ENCODE results near the gene CUEDC2. TPM values are rescaled to one million over a fixed set of nuclear protein-coding genes. Genes with fewer than 3 reads are reported as not detected.

CUEDC2 gene
- total and polyA plus RNA-seq, 4 donors, result 40.6 to 80.2 (median 51.8) TPM

GRCh38 chr10:102470579-102471546 lies 38.5 kb upstream of the CUEDC2 start:
- no peaks in the 10 kb centered on the region for H3K27me3 ChIP-seq (ENCODE audit: control insufficient read depth in 1 of 2, insufficient read depth in 2 of 2, low read length in 1 of 2)
- no peak overlapping the region for H3K4me3 ChIP-seq (ENCODE audit: low read length in 2 of 2)
- no peaks in the 10 kb centered on the region for H3K36me3 ChIP-seq (ENCODE audit: control insufficient read depth in 1 of 2, insufficient read depth in 2 of 2, low read length in 1 of 2)
- no peak for DNase-seq
- intact Hi-C loops (cut with DNase I), result no loop called here
- no peak overlapping the region for H3K27ac ChIP-seq (ENCODE audit: low read depth in 1 of 2, low read length in 2 of 2)
- no peaks in the 10 kb centered on the region for H3K4me1 ChIP-seq (ENCODE audit: control insufficient read depth in 1 of 2, insufficient read depth in 2 of 2, low read length in 2 of 2)
- WGBS, 2 donors, result 92 to 93% methylated on average over 35 to 36 of the region's 36 CpGs
- H3K9me3 ChIP-seq (ENCODE audit: control insufficient read depth, low read length), result no peaks in the 10 kb centered on the region
- no peak for ATAC-seq (ENCODE audit: low FRiP score)

DNA sequence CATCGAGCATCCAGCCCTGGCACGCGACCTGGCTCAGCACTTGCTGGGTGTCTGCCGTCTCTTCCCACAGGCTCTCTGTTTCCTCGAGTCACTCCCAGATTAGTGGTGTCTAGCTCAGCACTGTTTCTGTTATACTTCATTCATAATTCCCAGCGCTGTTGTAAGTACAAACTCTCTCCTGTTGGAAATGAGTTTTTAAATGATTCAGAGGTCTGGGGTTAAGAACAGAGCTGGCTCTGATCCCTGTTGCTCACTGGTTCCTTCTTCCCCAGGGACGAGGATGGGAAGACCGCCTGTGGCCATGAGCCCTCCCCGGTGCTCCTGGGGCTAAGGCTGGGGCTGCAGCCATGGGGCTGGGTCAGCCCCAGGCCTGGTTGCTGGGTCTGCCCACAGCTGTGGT lies 36.3 kb upstream of the CUEDC2 start:
- Histone ChIP-seq H3K4me3 (ENCODE audit: low read length in 2 of 2) (no peak overlapping the region), H3K4me1 (ENCODE audit: control insufficient read depth in 1 of 2, insufficient read depth in 2 of 2, low read length in 2 of 2) (no peaks in the 10 kb centered on the region), H3K9me3 (ENCODE audit: control insufficient read depth, low read length) (no peaks in the 10 kb centered on the region), H3K27ac (ENCODE audit: low read depth in 1 of 2, low read length in 2 of 2) (no peak overlapping the region), H3K36me3 (ENCODE audit: control insufficient read depth in 1 of 2, insufficient read depth in 2 of 2, low read length in 1 of 2) (no peaks in the 10 kb centered on the region), H3K27me3 (ENCODE audit: control insufficient read depth in 1 of 2, insufficient read depth in 2 of 2, low read length in 1 of 2) (no peaks in the 10 kb centered on the region)
- 49 to 65% methylated on average over 9 of the region's 9 CpGs for WGBS, 2 donors
- DNase-seq, result no peak
- intact Hi-C loops (cut with DNase I), result no loop called here
- no peak for ATAC-seq (ENCODE audit: low FRiP score)

- Histone ChIP-seq H3K4me3 (ENCODE audit: low read length in 2 of 2) (no peak overlapping the region), H3K9me3 (ENCODE audit: control insufficient read depth, low read length) (no peaks in the 10 kb centered on the region), H3K27ac (ENCODE audit: low read depth in 1 of 2, low read length in 2 of 2) (no peak overlapping the region), H3K4me1 (ENCODE audit: control insufficient read depth in 1 of 2, insufficient read depth in 2 of 2, low read length in 2 of 2) (no peaks in the 10 kb centered on the region), H3K36me3 (ENCODE audit: control insufficient read depth in 1 of 2, insufficient read depth in 2 of 2, low read length in 1 of 2) (no peaks in the 10 kb centered on the region), H3K27me3 (ENCODE audit: control insufficient read depth in 1 of 2, insufficient read depth in 2 of 2, low read length in 1 of 2) (no peaks in the 10 kb centered on the region)
- DNase-seq (no peak), ATAC-seq (ENCODE audit: low FRiP score) (no peak)
- 58 to 71% methylated on average over 6 of the region's 6 CpGs for WGBS, 2 donors
- intact Hi-C loops (cut with DNase I), result no loop called here
Measured at GRCh38 chr10:102467971-102468438, 35.6 kb upstream of the CUEDC2 start.

GRCh38 chr10:102467318-102467717 lies 34.9 kb upstream of the CUEDC2 start:
- H3K9me3 ChIP-seq (ENCODE audit: control insufficient read depth, low read length), result no peaks in the 10 kb centered on the region
- no peak overlapping the region for H3K4me3 ChIP-seq (ENCODE audit: low read length in 2 of 2)
- no peaks in the 10 kb centered on the region for H3K36me3 ChIP-seq (ENCODE audit: control insufficient read depth in 1 of 2, insufficient read depth in 2 of 2, low read length in 1 of 2)
- ATAC-seq (ENCODE audit: low FRiP score) (no peak), DNase-seq (no peak)
- 73 to 93% methylated on average over 6 of the region's 6 CpGs for WGBS, 2 donors
- intact Hi-C loops (cut with DNase I), result no loop called here
- H3K4me1 ChIP-seq (ENCODE audit: control insufficient read depth in 1 of 2, insufficient read depth in 2 of 2, low read length in 2 of 2), result no peaks in the 10 kb centered on the region
- H3K27ac ChIP-seq (ENCODE audit: low read depth in 1 of 2, low read length in 2 of 2), result no peak overlapping the region
- no peaks in the 10 kb centered on the region for H3K27me3 ChIP-seq (ENCODE audit: control insufficient read depth in 1 of 2, insufficient read depth in 2 of 2, low read length in 1 of 2)

- Histone ChIP-seq H3K27me3 (ENCODE audit: control insufficient read depth in 1 of 2, insufficient read depth in 2 of 2, low read length in 1 of 2) (no peaks in the 10 kb centered on the region), H3K9me3 (ENCODE audit: control insufficient read depth, low read length) (no peaks in the 10 kb centered on the region), H3K4me1 (ENCODE audit: control insufficient read depth in 1 of 2, insufficient read depth in 2 of 2, low read length in 2 of 2) (no peaks in the 10 kb centered on the region), H3K27ac (ENCODE audit: low read depth in 1 of 2, low read length in 2 of 2) (no peak overlapping the region), H3K36me3 (ENCODE audit: control insufficient read depth in 1 of 2, insufficient read depth in 2 of 2, low read length in 1 of 2) (no peaks in the 10 kb centered on the region), H3K4me3 (ENCODE audit: low read length in 2 of 2) (no peak overlapping the region)
- ATAC-seq (ENCODE audit: low FRiP score) (no peak), DNase-seq (no peak)
- WGBS, 2 donors, result 45 to 54% methylated on average over 3 of the region's 3 CpGs
- intact Hi-C loops (cut with DNase I), result no loop called here
Measured at GRCh38 chr10:102465466-102465865, 33.1 kb upstream of the CUEDC2 start.

- ATAC-seq (ENCODE audit: low FRiP score) (no peak), DNase-seq (no peak)
- Histone ChIP-seq H3K9me3 (ENCODE audit: control insufficient read depth, low read length) (no peaks in the 10 kb centered on the region), H3K36me3 (ENCODE audit: control insufficient read depth in 1 of 2, insufficient read depth in 2 of 2, low read length in 1 of 2) (no peaks in the 10 kb centered on the region), H3K27ac (ENCODE audit: low read depth in 1 of 2, low read length in 2 of 2) (no peak overlapping the region), H3K27me3 (ENCODE audit: control insufficient read depth in 1 of 2, insufficient read depth in 2 of 2, low read length in 1 of 2) (no peaks in the 10 kb centered on the region), H3K4me3 (ENCODE audit: low read length in 2 of 2) (no peak overlapping the region), H3K4me1 (ENCODE audit: control insufficient read depth in 1 of 2, insufficient read depth in 2 of 2, low read length in 2 of 2) (no peaks in the 10 kb centered on the region)
- WGBS, 2 donors, result 89 to 92% methylated on average over 10 of the region's 10 CpGs
- intact Hi-C loops (cut with DNase I), result no loop called here
Measured at GRCh38 chr10:102463983-102464382, 31.6 kb upstream of the CUEDC2 start.

DNA sequence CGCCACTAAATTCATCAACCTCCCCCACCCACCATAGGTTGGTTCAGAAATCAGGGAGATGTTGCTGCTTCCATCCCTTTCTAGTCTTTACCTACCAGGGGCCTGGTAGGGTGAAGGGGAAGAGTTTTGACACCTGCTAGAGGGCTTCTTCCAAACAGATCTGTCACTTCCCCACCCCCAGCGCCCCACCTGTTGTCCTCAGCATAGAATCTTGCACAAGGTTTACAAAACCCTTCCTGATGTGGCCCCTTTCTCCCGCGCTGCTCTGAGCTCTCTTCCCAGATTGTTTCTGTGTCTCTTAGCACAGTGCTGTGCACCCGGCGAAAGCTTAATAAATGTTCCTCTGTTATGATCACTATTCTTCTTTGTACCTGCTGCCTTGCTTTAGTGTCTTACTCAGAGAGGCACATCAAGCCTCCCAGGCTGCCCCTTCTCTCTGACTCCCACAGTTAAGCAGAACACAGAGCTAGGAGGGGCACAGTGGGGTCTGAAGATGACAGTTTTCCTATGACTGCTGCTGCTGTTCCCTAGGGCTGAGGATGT lies 30.2 kb upstream of the CUEDC2 start:
- Histone ChIP-seq H3K4me3 (ENCODE audit: low read length in 2 of 2) (no peak overlapping the region), H3K4me1 (ENCODE audit: control insufficient read depth in 1 of 2, insufficient read depth in 2 of 2, low read length in 2 of 2) (no peaks in the 10 kb centered on the region), H3K27ac (ENCODE audit: low read depth in 1 of 2, low read length in 2 of 2) (no peak overlapping the region), H3K36me3 (ENCODE audit: control insufficient read depth in 1 of 2, insufficient read depth in 2 of 2, low read length in 1 of 2) (no peaks in the 10 kb centered on the region), H3K27me3 (ENCODE audit: control insufficient read depth in 1 of 2, insufficient read depth in 2 of 2, low read length in 1 of 2) (no peaks in the 10 kb centered on the region), H3K9me3 (ENCODE audit: control insufficient read depth, low read length) (no peaks in the 10 kb centered on the region)
- ATAC-seq (ENCODE audit: low FRiP score), result no peak
- WGBS, 2 donors, result 68 to 73% methylated on average over 6 of the region's 6 CpGs
- DNase-seq, result no peak
- intact Hi-C loops (cut with DNase I), result no loop called here

GRCh38 chr10:102461187-102462054 lies 29.0 kb upstream of the CUEDC2 start:
- Histone ChIP-seq H3K9me3 (ENCODE audit: control insufficient read depth, low read length) (no peaks in the 10 kb centered on the region), H3K4me1 (ENCODE audit: control insufficient read depth in 1 of 2, insufficient read depth in 2 of 2, low read length in 2 of 2) (no peaks in the 10 kb centered on the region), H3K27me3 (ENCODE audit: control insufficient read depth in 1 of 2, insufficient read depth in 2 of 2, low read length in 1 of 2) (no peaks in the 10 kb centered on the region), H3K36me3 (ENCODE audit: control insufficient read depth in 1 of 2, insufficient read depth in 2 of 2, low read length in 1 of 2) (no peaks in the 10 kb centered on the region), H3K27ac (ENCODE audit: low read depth in 1 of 2, low read length in 2 of 2) (no peak overlapping the region), H3K4me3 (ENCODE audit: low read length in 2 of 2) (peak overlapping the region; percentile 7 to 32)
- intact Hi-C loops (cut with DNase I), result no loop called here
- WGBS, 2 donors, result 8% methylated on average over 54 of the region's 54 CpGs
- DNase-seq (peak; percentile 94 to 96), ATAC-seq (ENCODE audit: low FRiP score) (peak; percentile 95)
